Peyer's patch (tissue), 4 donors: ENCODE results near the gene TAF11L12. TPM values are rescaled to one million over a fixed set of nuclear protein-coding genes. Genes with fewer than 3 reads are reported as not detected.
"Not testable (repeated sequence)": the region's sequence is repeated elsewhere in the genome, so short reads cannot be mapped to it uniquely, and the experiment has no call there.

Experiments used
- DNase-seq, 3 donors: peaks; one replicate each; pipeline ENCODE4 v3.0.0-alpha.2; 2017 to 2019
- H3K27ac ChIP-seq, 4 donors: fragments of 200-600 bp; sonication (generic); one replicate each; pipeline ENCODE4 v1.5.1; 2016 to 2019
- H3K27me3 ChIP-seq, 2 donors: fragments of 200-600 bp; sonication (generic); one replicate each; pipeline ENCODE4 v1.5.1; 2019
- H3K36me3 ChIP-seq, 3 donors: fragments of 200-600 bp; sonication (generic); one replicate each; pipeline ENCODE4 v1.5.1; 2016 to 2019
- H3K4me1 ChIP-seq, 4 donors: fragments of 200-600 bp; sonication (generic); one replicate each; pipeline ENCODE4 v1.5.1; 2016 to 2019
- H3K4me3 ChIP-seq, 4 donors: fragments of 200-600 bp; sonication (generic); 1 replicate in 3 of 4; 2 replicates in 1 of 4; pipeline ENCODE4 v1.5.1; 2016 to 2019; ENCODE audit warnings: mild to moderate bottlenecking in 1 of 4
- H3K9me3 ChIP-seq, 4 donors: fragments of 200-600 bp; sonication (generic); one replicate each; pipeline ENCODE4 v1.5.1; 2016 to 2019; ENCODE audit warnings: mild to moderate bottlenecking in 1 of 4
- POLR2A ChIP-seq, 2 donors: fragments of 450-650 bp; IDR thresholded peaks; one replicate each; pipeline ENCODE4 v1.5.1; 2017; ENCODE audit warnings: antibody characterized with exemption in 2 of 2, mild to moderate bottlenecking in 2 of 2, moderate library complexity in 2 of 2
- total RNA-seq, 4 donors: library from RNA; depleted of rRNA; stranded (reverse); fragments of >200 nt; gene quantifications; one replicate each; pipeline ENCODE4 v1.1.0, GENCODE V29; 2016
- TF ChIP-seq, protein P1 (sequence below), 6 experiments: fragments of 450-650 bp in 4 of 6; fragments of 200-600 bp in 2 of 6; sonication (generic) in 1 of 6; IDR thresholded peaks; one replicate each; pipeline ENCODE4 v1.5.1; 2017 to 2019; ENCODE audit warnings: antibody characterized with exemption in 6 of 6, mild to moderate bottlenecking in 3 of 6, moderate library complexity in 1 of 6

TAF11L12 gene
- total RNA-seq, 4 donors from 2014 or later = not detected

DNA sequence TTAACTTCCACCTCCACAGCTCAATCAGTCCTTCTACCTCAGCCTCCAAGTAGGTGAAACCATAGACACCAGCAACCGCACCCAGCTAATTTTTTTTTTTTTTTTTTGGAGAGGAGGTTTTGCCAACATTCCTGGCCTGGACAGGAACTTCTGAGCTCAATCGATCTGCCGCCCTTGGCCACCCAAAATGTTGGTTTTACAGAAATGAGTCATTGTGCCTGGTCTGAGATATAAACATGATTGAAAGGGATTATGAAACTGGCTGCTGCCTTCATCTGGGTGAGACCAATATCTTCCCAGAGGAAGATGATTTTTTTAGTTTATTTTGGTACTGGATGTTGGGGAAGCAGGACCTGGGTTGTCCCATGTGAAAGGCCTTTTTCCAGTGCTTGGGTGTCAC, 9.2 kb downstream of the TAF11L12 start:
- H3K4me1 ChIP-seq = no peaks in the 10 kb centered on the region
- no peaks in the 10 kb centered on the region for H3K36me3 ChIP-seq
- no peak for DNase-seq
- H3K27ac ChIP-seq = no peak overlapping the region
- no peak overlapping the region for H3K4me3 ChIP-seq
- TF ChIP-seq, protein P1, sequence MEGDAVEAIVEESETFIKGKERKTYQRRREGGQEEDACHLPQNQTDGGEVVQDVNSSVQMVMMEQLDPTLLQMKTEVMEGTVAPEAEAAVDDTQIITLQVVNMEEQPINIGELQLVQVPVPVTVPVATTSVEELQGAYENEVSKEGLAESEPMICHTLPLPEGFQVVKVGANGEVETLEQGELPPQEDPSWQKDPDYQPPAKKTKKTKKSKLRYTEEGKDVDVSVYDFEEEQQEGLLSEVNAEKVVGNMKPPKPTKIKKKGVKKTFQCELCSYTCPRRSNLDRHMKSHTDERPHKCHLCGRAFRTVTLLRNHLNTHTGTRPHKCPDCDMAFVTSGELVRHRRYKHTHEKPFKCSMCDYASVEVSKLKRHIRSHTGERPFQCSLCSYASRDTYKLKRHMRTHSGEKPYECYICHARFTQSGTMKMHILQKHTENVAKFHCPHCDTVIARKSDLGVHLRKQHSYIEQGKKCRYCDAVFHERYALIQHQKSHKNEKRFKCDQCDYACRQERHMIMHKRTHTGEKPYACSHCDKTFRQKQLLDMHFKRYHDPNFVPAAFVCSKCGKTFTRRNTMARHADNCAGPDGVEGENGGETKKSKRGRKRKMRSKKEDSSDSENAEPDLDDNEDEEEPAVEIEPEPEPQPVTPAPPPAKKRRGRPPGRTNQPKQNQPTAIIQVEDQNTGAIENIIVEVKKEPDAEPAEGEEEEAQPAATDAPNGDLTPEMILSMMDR (IDR thresholded peaks at IDR 0.05) = no peak
- TF ChIP-seq POLR2A (IDR thresholded peaks at IDR 0.05) = no peak
- H3K9me3 ChIP-seq = peaks cover 0 to 4% (median 0%) of the 10 kb centered on the region in 4 donors
- no peaks in the 10 kb centered on the region for H3K27me3 ChIP-seq

DNA sequence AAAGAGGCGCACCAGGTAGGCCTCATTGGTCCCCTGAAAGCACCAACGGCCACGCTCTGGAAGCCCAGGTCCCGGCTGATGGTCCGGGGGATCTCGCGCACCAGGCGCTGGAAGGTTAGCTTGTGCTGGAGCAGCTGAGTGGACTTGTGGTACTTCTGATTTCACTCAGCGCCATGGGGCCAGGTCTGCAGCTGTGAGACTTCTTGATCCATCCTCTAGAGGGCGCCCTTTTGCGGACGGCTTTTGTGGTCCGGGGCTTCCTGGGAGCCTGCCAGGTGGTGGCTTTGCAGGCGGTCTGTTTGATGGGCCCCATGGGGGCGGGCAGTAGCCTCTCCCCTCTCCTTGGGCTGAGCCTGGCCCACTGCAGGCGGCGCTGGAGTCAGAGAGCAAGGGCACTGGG, 10.4 kb downstream of the TAF11L12 start:
- no peak for DNase-seq

DNA sequence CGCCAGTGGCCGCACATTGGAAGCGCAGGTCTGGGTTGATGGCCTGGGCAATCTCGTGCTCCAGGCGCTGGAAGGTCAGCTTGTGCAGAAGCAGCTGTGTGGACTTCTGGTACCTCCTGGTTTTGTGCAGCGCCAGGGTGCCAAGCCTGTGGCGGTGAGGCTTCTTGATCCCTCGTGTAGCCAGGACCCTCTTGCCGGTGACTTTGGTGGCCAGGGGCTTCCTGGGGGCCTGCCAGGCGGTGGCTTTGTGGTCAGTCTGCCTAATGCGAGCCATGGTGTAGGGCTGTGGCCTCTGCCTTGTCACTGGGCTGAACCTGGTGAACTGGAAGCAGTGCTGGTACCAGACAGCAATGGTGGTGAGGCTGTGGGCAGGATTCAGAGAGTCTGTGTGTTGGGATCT, 15.5 kb downstream of the TAF11L12 start:
- Histone ChIP-seq H3K9me3 (peaks cover 0 to 2% (median 0%) of the 10 kb centered on the region in 4 donors), H3K27ac (no peak overlapping the region), H3K4me1 (no peaks in the 10 kb centered on the region), H3K27me3 (no peaks in the 10 kb centered on the region), H3K36me3 (no peaks in the 10 kb centered on the region), H3K4me3 (no peak overlapping the region)
- DNase-seq = no peak
- no peak for TF ChIP-seq POLR2A (IDR thresholded peaks at IDR 0.05)
- TF ChIP-seq, protein P1 (IDR thresholded peaks at IDR 0.05) = no peak

More for the DNA sequence above, 10.4 kb downstream of the TAF11L12 start:
- H3K4me3 ChIP-seq = no peak overlapping the region
- no peaks in the 10 kb centered on the region for H3K36me3 ChIP-seq
- no peak overlapping the region for H3K27ac ChIP-seq
- TF ChIP-seq POLR2A (IDR thresholded peaks at IDR 0.05) = no peak
- TF ChIP-seq, protein P1 (IDR thresholded peaks at IDR 0.05) = no peak
- no peaks in the 10 kb centered on the region for H3K4me1 ChIP-seq
- peaks cover 0 to 4% (median 0%) of the 10 kb centered on the region in 4 donors for H3K9me3 ChIP-seq
- no peaks in the 10 kb centered on the region for H3K27me3 ChIP-seq

DNA sequence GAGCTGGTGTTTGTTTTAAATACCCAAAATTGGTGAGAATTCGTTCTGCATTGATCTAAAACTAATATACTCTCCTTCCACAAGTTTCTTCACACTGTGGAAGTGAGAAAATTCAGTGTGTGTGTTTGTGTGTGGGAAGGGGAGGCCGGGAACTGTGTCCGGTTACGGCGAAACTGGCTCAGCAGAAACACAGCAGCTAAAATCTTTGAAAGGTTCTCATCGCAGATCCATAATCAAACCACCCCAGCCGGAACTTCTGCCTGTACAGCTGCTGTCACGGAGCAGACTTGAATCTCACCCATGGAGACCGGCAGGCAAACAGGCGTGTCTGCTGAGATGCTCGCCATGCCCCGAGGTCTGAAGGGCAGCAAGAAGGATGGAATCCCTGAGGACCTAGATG, 21.6 kb downstream of the TAF11L12 start, which contains the start of gene TAF11L13:
TAF11L13 (plus strand) TSS at position 301 of the 400 bp plus-strand sequence.
- H3K36me3 ChIP-seq, H3K9me3 ChIP-seq, H3K27me3 ChIP-seq, H3K27ac ChIP-seq, H3K4me3 ChIP-seq, DNase-seq, H3K4me1 ChIP-seq: not testable (repeated sequence)

DNA sequence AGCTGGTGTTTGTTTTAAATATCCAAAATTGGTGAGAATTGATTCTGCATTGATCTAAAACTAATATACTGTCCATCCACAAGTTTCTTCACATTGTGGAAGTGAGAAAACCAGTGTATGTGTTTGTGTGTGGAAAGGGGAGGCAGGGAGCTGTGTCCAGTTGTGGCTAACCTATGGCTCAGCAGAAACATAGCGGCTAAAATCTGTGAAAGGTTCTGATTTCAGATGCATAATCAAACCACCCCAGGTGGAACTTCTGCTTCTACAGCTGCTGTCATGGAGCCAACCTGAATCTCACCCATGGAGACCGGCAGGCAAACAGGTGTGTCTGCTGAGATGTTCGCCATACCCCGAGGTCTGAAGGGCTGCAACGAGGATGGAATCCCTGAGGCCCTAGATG, 24.0 kb downstream of the TAF11L12 start, which contains the start of gene TAF11L14:
TAF11L14 (plus strand) TSS at position 301 of the 400 bp plus-strand sequence.
- H3K27ac ChIP-seq = no peak within 1 kb of the TSS
- H3K9me3 ChIP-seq = no peaks in the 10 kb centered on the region
- no peak for TF ChIP-seq POLR2A (IDR thresholded peaks at IDR 0.05)
- TF ChIP-seq, protein P1 (IDR thresholded peaks at IDR 0.05) = no peak

DNA sequence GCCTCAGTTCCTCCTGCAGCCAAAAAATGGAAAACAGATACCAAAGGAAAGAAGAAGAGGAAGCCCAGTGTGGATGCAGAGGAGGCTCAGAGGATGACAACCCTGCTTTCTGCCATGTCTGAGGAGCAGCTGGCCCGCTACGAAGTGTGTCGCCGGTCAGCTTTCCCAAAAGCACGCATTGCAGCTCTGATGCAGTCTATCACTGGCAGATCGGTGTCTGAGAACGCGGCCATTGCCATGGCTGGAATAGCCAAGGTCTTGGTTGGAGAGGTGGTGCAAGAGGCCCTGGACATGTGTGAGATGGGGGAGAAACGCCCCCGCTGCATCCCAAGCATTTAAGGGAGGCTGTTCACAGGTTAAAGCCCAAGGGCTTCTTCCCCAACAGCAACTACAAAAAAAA, 39.0 kb downstream of the TAF11L12 start:
- H3K27ac ChIP-seq, H3K4me1 ChIP-seq, H3K36me3 ChIP-seq, H3K9me3 ChIP-seq, H3K27me3 ChIP-seq, H3K4me3 ChIP-seq, DNase-seq: not testable (repeated sequence)

More for the DNA sequence above, 24.0 kb downstream of the TAF11L12 start, which contains the start of gene TAF11L14:
- Histone ChIP-seq H3K4me3 (no peak within 1 kb of the TSS), H3K27me3 (no peaks in the 10 kb centered on the region), H3K36me3 (no peaks in the 10 kb centered on the region), H3K4me1 (no peaks in the 10 kb centered on the region)
- DNase-seq = no peak

DNA sequence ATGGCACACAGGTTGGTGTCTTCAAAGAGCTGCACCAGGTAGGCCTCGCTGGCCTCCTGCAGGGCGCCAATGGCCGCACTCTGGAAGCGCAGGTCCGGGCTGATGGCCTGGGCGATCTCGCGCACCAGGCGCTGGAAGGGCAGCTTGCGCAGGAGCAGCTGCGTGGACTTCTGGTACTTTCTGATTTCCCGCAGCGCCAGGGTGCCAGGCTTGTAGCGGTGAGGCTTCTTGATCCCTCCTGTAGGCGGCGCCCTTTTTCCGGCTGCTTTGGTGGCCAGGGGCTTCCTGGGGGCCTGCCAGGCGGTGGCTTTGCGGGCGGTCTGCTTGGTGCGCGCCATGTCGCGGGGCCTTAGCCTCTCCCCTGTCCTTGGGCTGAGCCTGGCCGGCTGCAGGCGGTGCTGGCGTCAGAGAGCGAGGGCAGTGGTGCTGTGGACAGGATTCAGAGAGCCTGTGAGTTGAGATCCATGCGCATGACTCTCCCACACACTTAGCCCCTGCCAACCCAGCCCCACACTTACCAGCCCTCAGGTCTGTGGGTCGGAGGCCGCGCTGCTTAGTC, 45.1 kb downstream of the TAF11L12 start:
- H3K36me3 ChIP-seq, DNase-seq, H3K4me3 ChIP-seq, H3K9me3 ChIP-seq, H3K27ac ChIP-seq, H3K27me3 ChIP-seq, H3K4me1 ChIP-seq: not testable (repeated sequence)
